Stimulated activated naive CD8-positive, alpha-beta T cell treated with anti-CD3 and anti-CD28 coated beads, Interleukin-15, Interleukin-2, amounts not matched to agents 100 ng/mL and 50 ng/mL, for 24 hours (primary cell): ENCODE measurements around the gene TMEM44.

Experiments used
- H3K27ac Mint-ChIP-seq: one replicate; pipeline ENCODE4 v1.8.0; 2021; ENCODE audit warnings: mild to moderate bottlenecking, mixed read lengths
- H3K27me3 Mint-ChIP-seq: one replicate; pipeline ENCODE4 v1.8.0; 2021; ENCODE audit warnings: mixed read lengths
- H3K36me3 Mint-ChIP-seq: one replicate; pipeline ENCODE4 v1.8.0; 2021; ENCODE audit warnings: low read depth, mixed read lengths
- H3K4me1 Mint-ChIP-seq: one replicate; pipeline ENCODE4 v1.8.0; 2021; ENCODE audit warnings: low read depth, mixed read lengths
- H3K4me3 Mint-ChIP-seq: one replicate; pipeline ENCODE4 v1.8.0; 2021; ENCODE audit warnings: mild to moderate bottlenecking, mixed read lengths
- H3K9me3 Mint-ChIP-seq: one replicate; pipeline ENCODE4 v1.8.0; 2021; ENCODE audit warnings: mixed read lengths

Gene TMEM44

GRCh38 chr3:194633349-194634004, at the start of gene TMEM44:
TMEM44 (minus strand) TSS chr3:194633419; CDS start chr3:194633215, 204 bp downstream.
- Mint-ChIP-seq H3K27me3 (no peaks in the 10 kb centered on the region), H3K36me3 (no peaks in the 10 kb centered on the region), H3K27ac (peak within 1 kb of the TSS; percentile 61), H3K4me3 (peak within 1 kb of the TSS; percentile 83), H3K9me3 (no peaks in the 10 kb centered on the region), H3K4me1 (peaks cover 9% of the 10 kb centered on the region)

DNA sequence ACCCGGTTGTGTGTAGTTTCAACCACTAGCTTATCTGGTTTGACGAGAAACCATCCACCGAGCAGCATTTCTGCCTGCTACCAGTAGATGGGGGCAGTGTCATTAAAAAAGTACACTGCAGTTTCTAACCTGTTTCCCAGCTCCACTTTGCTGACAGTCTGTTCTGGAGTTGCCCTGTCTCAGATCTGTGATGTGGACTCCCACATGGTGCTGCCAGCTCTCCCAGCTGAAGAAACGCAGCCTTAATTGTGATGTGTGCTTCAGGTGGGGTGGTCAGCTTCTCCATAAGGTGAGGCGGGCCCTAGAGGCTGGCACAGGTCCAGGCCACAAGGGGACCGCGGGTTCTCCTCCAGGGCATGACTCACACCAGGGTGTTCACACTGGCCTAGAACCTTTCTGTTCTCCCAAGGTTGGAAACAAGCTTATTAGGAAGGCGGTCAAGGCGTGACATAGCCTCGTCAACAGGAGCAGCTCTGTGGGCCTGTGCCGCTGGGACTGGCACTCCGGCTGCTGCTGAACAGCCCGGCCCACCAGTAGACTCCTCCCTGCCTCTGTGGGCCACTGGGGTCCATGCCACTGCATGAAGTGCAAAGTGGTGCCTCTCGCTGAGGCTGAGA, 49.6 kb upstream of the TMEM44 start:
- Mint-ChIP-seq H3K9me3 (no peaks in the 10 kb centered on the region), H3K27ac (no peak overlapping the region), H3K4me3 (no peak overlapping the region), H3K36me3 (no peaks in the 10 kb centered on the region), H3K27me3 (peaks cover 21% of the 10 kb centered on the region), H3K4me1 (peaks cover 45% of the 10 kb centered on the region)

DNA sequence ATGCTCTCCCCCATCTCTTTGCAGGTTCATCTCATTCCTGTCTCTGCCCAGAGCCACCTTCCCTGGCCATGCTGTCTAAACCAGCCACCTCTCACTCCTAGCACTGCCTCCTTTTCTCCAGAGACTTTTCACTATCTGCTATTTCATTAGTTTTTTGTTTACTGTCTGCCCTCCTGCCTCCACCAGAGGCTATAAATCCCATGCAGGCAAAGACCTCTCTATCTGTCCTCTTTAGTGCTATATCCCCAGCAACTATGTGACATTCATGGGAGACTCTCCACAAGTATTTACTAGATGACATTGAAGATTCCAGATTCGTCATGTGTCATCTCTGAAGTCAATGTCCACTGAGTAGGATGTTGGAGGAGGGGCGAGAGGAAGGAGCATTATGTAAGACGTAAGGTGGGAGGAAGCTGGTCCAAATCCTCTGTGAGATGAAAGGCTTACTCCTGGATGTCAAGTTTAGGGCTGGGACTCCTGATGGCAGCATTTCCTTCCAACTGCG, 49.0 kb upstream of the TMEM44 start:
- H3K36me3 Mint-ChIP-seq, result no peaks in the 10 kb centered on the region
- H3K27ac Mint-ChIP-seq, result no peak overlapping the region
- no peaks in the 10 kb centered on the region for H3K9me3 Mint-ChIP-seq
- no peak overlapping the region for H3K4me3 Mint-ChIP-seq
- H3K27me3 Mint-ChIP-seq, result peaks cover 18% of the 10 kb centered on the region
- peaks cover 42% of the 10 kb centered on the region for H3K4me1 Mint-ChIP-seq

- H3K27ac Mint-ChIP-seq, result no peak overlapping the region
- H3K9me3 Mint-ChIP-seq, result no peaks in the 10 kb centered on the region
- H3K4me3 Mint-ChIP-seq, result no peak overlapping the region
- peaks cover 46% of the 10 kb centered on the region for H3K4me1 Mint-ChIP-seq
- no peaks in the 10 kb centered on the region for H3K36me3 Mint-ChIP-seq
- peaks cover 17% of the 10 kb centered on the region for H3K27me3 Mint-ChIP-seq
Measured at GRCh38 chr3:194680888-194681615, 47.8 kb upstream of the TMEM44 start.

- Mint-ChIP-seq H3K4me3 (peak overlapping the region; percentile 37), H3K27me3 (peaks cover 9% of the 10 kb centered on the region), H3K27ac (peak overlapping the region; percentile 61), H3K9me3 (no peaks in the 10 kb centered on the region), H3K36me3 (no peaks in the 10 kb centered on the region), H3K4me1 (peaks cover 41% of the 10 kb centered on the region)
Measured at GRCh38 chr3:194676471-194676870, 43.3 kb upstream of the TMEM44 start.

DNA sequence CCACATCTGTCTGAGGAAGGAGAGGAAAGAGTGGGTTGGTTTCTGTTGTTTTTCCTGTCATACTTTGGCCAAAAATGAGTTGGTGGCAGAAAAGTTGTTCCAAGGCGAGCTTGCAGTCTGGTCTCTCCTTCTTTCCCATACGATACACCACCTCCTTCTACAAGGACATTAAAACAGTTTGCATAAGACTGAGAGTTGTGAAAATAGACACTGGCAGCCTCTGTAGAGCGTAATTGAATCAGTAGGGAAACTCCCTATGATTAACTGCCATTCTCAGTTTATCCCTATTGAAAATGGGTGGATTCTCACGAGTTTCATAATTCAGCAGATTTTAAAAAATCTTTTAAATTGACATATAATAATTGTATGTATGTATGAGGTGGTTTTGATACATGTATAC, 42.5 kb upstream of the TMEM44 start:
- Mint-ChIP-seq H3K36me3 (no peaks in the 10 kb centered on the region), H3K27ac (peak overlapping the region; percentile 92), H3K4me1 (peaks cover 49% of the 10 kb centered on the region), H3K4me3 (peak overlapping the region; percentile 67), H3K9me3 (no peaks in the 10 kb centered on the region), H3K27me3 (peaks cover 4% of the 10 kb centered on the region)

- H3K9me3 Mint-ChIP-seq, result no peaks in the 10 kb centered on the region
- H3K27ac Mint-ChIP-seq, result peak overlapping the region; percentile 92
- H3K27me3 Mint-ChIP-seq, result peaks cover 3% of the 10 kb centered on the region
- H3K4me1 Mint-ChIP-seq, result peaks cover 54% of the 10 kb centered on the region
- H3K36me3 Mint-ChIP-seq, result peaks cover under 1% of the 10 kb centered on the region
- H3K4me3 Mint-ChIP-seq, result peak overlapping the region; percentile 67
Measured at GRCh38 chr3:194675081-194675640, 41.9 kb upstream of the TMEM44 start.

GRCh38 chr3:194673761-194674160, 40.5 kb upstream of the TMEM44 start:
- peak overlapping the region; percentile 37 for H3K4me3 Mint-ChIP-seq
- H3K9me3 Mint-ChIP-seq, result no peaks in the 10 kb centered on the region
- peaks cover 11% of the 10 kb centered on the region for H3K36me3 Mint-ChIP-seq
- peaks cover 3% of the 10 kb centered on the region for H3K27me3 Mint-ChIP-seq
- H3K27ac Mint-ChIP-seq, result no peak overlapping the region
- H3K4me1 Mint-ChIP-seq, result peaks cover 62% of the 10 kb centered on the region

DNA sequence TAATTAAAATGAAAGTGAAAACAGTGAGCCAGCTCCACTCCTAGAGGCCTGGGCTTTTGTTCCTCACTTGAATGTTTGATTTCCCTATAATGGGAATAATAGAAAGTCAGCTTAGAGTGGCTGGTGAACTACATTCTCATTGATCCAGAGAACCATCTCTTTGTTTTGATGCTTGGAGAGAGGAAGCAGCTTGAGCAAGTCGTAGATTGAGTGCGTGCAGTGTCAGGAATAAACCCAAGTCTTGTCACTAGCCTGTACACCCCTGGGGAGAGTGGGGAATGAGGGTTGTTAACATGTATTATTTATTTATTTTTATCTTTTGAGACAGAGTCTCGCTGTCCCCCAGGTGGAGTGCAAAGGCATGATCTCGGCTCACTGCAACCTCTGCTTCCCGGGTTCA, 39.7 kb upstream of the TMEM44 start:
- Mint-ChIP-seq H3K4me3 (peak overlapping the region; percentile 99), H3K9me3 (no peaks in the 10 kb centered on the region), H3K27ac (peak overlapping the region; percentile 4), H3K27me3 (peaks cover 3% of the 10 kb centered on the region), H3K36me3 (peaks cover 19% of the 10 kb centered on the region), H3K4me1 (peaks cover 67% of the 10 kb centered on the region)

GRCh38 chr3:194671900-194672808, 38.9 kb upstream of the TMEM44 start, which contains the start of gene LSG1:
LSG1 (minus strand) TSS chr3:194672191; CDS start chr3:194672162, 29 bp downstream.
- peaks cover 70% of the 10 kb centered on the region for H3K4me1 Mint-ChIP-seq
- H3K9me3 Mint-ChIP-seq, result no peaks in the 10 kb centered on the region
- peak within 1 kb of the TSS; percentile 96 for H3K27ac Mint-ChIP-seq
- H3K27me3 Mint-ChIP-seq, result peaks cover 3% of the 10 kb centered on the region
- H3K36me3 Mint-ChIP-seq, result peaks cover 24% of the 10 kb centered on the region
- H3K4me3 Mint-ChIP-seq, result peak within 1 kb of the TSS; percentile 99

- Mint-ChIP-seq H3K36me3 (peaks cover 29% of the 10 kb centered on the region), H3K27me3 (no peaks in the 10 kb centered on the region), H3K4me1 (peaks cover 65% of the 10 kb centered on the region), H3K4me3 (peak overlapping the region; percentile 99), H3K27ac (peak overlapping the region; percentile 96), H3K9me3 (no peaks in the 10 kb centered on the region)
Measured at GRCh38 chr3:194671511-194671899, 38.3 kb upstream of the TMEM44 start.

DNA sequence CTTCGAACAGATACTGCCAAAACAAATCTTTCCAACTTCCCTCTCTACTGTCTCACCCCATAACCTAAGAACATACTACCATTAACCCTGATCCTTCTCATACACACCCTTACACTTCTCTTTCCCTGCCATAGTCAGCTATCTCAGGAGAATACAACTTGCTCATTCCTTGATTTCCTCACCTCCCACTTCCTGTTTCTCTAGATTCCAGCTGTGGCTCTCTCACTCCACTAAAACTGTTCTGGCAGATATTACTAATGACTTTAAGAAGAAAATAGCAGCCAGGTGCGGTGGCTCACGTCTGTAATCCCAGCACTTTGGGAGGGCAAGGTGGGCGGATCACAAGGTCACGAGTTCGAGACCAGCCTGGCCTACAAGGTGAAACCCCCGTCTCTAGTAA, 34.1 kb upstream of the TMEM44 start:
- H3K4me1 Mint-ChIP-seq, result peaks cover 29% of the 10 kb centered on the region
- peaks cover 59% of the 10 kb centered on the region for H3K36me3 Mint-ChIP-seq
- H3K4me3 Mint-ChIP-seq, result no peak overlapping the region
- H3K9me3 Mint-ChIP-seq, result no peaks in the 10 kb centered on the region
- peak overlapping the region; percentile 9 for H3K27ac Mint-ChIP-seq
- H3K27me3 Mint-ChIP-seq, result no peaks in the 10 kb centered on the region

- Mint-ChIP-seq H3K9me3 (no peaks in the 10 kb centered on the region), H3K27me3 (no peaks in the 10 kb centered on the region), H3K36me3 (peaks cover 77% of the 10 kb centered on the region), H3K4me3 (no peak overlapping the region), H3K4me1 (peaks cover 24% of the 10 kb centered on the region), H3K27ac (no peak overlapping the region)
Measured at GRCh38 chr3:194664857-194665256, 31.6 kb upstream of the TMEM44 start.

DNA sequence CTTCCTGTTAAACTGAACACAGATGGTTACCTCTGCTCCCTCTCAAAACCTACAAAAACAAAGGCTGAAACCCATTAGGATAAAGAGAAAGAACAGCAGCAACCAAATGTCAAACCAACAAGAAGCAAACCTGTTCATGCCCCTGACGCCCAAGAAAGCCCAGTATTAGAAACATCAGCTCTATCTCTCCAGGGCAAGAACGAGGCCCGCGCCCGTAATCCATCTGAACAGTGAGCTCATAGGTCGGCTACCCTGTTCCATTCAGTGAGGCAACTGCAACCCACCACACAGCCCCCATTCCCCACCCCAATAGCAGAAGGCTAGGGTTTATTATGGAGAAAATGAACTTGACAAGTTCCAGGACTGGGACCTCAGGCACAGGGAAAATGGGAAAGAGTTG, 28.7 kb upstream of the TMEM44 start:
- Mint-ChIP-seq H3K4me3 (no peak overlapping the region), H3K9me3 (no peaks in the 10 kb centered on the region), H3K36me3 (peaks cover 76% of the 10 kb centered on the region), H3K27ac (no peak overlapping the region), H3K27me3 (no peaks in the 10 kb centered on the region), H3K4me1 (peaks cover 11% of the 10 kb centered on the region)
